Activated T-cell treated with anti-CD3 and anti-CD28 coated beads, Interleukin-2, amount 50 U/mL, for 48 hours (primary cell): ENCODE results near the gene TRIM41.

Source experiments
- DNase-seq, 2 experiments: peaks; one replicate each; pipeline ENCODE4 v3.0.0-alpha.2; 2020

The TRIM41 gene

DNA sequence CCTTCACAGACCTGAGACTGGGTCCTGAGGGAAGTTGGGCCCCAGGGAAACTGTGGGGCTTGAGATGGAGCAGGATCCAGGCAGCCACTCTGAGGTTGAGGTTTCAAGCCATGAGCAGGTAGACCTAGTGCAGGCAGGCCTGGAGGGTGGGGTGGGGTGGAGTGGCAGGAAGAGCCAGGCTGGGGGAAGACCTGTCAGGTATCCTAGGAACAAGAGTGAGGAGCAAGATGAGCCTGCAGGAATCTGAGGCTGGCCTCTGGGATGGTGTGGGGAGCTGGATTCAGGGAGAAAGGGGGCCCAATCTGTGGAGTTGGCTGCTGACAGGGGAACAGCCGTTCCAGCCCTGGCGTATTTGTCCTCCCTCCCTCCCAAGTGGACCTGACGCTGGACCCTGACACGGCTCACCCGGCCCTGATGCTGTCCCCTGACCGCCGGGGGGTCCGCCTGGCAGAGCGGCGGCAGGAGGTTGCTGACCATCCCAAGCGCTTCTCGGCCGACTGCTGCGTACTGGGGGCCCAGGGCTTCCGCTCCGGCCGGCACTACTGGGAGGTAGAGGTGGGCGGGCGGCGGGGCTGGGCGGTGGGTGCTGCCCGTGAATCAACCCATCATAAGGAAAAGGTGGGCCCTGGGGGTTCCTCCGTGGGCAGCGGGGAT lies 10.8 kb downstream of the TRIM41 start:
- no peak for DNase-seq

GRCh38 chr5:181234455-181235306 lies 11.6 kb downstream of the TRIM41 start:
- DNase-seq = peak in 1 of 2 experiments; percentile 54

DNA sequence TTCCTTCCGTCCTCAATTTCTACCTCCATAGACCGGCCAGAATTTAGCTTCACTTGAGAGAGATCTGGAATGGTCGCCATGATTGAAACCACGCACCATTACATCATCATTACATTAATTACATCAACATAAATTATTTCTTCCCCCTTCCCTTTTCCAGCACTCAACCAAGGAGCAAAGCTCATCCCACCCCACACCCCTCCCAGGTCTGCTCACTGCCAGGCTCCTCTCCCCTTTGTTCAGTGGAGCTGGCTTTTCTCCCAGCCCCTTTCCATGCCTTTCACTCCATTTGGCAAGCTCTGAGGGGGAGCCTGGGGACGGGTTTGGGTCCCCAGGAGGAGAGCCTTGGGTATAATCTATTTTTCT lies 12.2 kb downstream of the TRIM41 start:
- peak in 1 of 2 experiments; percentile 56 for DNase-seq

DNA sequence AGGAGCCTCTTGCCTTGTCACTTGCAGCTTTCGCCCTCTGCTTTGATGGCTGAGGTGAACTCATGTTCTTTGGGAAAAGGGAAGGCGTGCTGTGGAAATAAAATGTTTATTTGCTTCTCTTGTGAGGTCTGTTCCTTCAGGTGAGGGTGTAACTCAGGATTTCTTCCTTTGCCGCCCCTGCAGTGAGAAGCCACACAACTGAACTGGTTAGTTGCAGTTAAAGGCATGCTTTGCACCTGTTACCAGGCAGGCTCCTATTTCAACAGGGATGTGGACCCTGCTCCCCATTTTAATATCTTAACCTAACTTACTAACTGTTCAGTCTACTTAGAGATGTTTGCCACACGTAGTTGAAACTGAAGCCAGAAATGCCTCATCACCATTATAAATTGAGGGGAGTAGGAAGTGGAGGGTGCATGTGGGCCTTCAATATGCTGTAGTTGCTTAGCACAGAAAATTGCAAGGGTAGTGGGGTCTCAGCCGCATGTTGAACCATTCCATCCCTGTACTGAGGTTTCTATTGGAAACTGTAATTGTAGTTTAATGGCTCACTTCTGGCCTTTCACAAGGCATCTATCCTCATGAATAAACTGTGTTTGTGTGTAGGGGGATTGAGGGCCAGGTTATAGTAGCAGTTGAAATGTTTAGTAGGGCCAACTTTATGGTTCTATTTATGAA lies 12.7 kb downstream of the TRIM41 start:
- DNase-seq = peak in 1 of 2 experiments; percentile 55

DNA sequence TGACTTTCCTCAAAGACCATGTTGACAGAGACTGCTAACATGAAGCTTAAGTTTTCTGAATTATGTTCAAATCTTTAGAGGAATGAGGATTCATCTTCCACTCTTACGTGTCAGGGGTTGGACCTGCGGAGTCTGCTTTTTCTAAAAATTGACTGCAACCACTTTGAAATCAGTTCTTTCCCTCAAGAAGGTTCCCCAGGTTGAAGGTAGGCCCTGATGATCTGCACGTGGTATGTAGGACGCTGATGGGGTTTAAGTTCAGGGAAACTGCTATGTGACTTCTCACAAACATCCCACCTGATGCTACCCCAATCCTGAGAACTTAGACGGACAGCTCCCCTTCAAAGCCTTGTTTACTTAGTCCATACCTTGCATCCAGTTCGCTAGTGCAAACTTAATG lies 13.4 kb downstream of the TRIM41 start:
- peak in 1 of 2 experiments; percentile 24 for DNase-seq

GRCh38 chr5:181236954-181237641 lies 14.0 kb downstream of the TRIM41 start:
- DNase-seq = peak in 1 of 2 experiments; percentile 20

DNA sequence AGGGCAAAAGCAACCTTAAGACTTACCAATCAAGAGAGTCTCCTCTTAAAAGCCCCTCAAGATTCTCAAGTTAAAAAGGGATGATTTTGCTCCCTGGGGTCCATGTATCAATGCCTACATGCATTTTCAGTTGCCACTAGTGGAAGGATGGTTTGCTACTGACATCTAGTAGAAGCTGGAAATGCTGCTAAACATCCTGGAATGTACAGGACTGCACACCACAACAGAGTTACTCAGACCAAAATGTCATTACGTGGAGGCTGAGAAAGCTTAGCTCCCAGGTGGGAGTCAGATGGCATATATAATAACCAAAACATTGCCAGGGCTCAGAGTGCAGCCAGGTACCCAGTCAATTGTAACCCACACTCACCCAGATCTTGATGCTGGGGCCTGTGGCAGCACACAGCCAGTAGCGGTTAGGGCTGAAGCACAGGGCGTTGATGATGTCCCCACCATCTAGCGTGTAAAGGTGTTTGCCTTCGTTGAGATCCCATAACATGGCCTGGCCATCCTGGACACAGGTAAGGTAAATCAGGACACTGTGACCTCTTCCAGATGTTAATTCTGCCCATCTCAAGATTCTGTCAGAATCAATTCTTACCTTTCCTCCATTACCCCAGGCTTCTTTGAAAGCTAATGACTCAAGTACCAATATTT lies 14.8 kb downstream of the TRIM41 start:
- DNase-seq = peak in 1 of 2 experiments; percentile 26

GRCh38 chr5:181239062-181239663 lies 16.1 kb downstream of the TRIM41 start:
- no peak for DNase-seq

- peak; percentile 73 to 74 for DNase-seq
Measured at GRCh38 chr5:181241393-181241975, 18.4 kb downstream of the TRIM41 start.

GRCh38 chr5:181242031-181242451 lies 19.0 kb downstream of the TRIM41 start:
- no peak for DNase-seq

DNA sequence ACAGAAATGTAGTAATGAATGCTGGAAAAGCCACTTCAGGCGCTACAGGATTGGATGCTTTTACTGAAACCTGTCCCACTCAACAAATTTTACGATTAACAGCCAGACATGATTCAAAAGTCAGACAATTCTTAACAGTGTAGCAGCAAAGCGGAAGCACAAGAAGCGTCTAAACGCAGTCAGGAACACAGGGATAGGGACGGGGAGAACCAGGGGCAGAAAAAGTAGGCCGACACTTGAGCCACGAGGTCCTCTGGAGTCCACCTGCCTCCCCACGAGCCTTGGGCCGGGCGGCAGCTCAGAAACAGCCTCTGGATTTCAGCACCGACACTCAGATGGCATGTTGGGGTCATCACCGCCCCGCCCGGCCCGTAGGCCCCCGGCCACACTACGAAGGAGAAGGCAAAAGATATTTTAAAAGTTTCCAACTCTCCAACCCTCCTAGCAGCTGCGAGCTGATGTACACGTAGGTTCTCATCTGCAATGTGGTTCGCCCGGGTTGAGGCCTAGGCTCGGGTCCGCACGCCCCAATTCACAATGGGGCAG lies 20.0 kb downstream of the TRIM41 start:
- no peak for DNase-seq

DNA sequence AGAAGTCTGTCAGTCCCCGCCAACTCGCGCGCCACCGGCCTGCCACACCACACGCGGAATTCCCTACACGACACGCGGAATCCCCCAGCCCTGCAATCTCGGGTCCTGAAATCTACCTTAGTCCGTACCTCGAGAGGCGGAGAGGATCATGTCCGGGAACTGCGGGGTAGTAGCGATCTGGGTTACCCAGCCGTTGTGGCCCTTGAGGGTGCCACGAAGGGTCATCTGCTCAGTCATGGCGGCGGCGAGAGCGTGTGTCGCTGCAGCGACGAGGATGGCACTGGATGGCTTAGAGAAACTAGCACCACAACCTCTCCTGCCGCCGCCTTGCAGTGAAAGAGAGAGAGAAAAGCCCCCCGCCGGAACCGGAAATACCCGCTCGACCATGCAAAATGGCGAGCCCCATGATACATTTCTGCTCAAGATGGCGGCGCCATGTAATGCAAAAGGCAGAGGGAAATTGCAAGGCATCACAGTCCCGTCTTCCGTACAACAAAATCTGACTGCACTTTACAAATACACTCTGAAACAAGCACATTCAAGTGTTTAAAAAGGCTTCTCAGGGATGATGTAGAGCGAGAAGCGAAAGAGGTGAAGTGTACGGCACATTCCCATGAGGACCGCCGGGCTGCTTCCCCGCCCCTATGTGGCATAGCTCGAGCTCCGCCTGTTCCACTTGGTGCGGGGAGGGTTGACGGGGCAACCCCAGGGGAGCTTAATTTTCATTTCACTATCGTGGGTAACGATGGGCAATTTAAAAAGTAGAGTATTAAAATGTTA lies 20.7 kb downstream of the TRIM41 start, which contains the start of gene RACK1:
Gene RACK1, minus strand, starts transcription at position 343 of the 780 bp plus-strand sequence. Its CDS starts 106 bp downstream, at position 237.
- peak; percentile 90 to 92 for DNase-seq

GRCh38 chr5:181245427-181246275 lies 22.6 kb downstream of the TRIM41 start:
- DNase-seq = no peak

- peak; percentile 89 to 90 for DNase-seq
Measured at GRCh38 chr5:181246276-181247049, 23.4 kb downstream of the TRIM41 start.

DNA sequence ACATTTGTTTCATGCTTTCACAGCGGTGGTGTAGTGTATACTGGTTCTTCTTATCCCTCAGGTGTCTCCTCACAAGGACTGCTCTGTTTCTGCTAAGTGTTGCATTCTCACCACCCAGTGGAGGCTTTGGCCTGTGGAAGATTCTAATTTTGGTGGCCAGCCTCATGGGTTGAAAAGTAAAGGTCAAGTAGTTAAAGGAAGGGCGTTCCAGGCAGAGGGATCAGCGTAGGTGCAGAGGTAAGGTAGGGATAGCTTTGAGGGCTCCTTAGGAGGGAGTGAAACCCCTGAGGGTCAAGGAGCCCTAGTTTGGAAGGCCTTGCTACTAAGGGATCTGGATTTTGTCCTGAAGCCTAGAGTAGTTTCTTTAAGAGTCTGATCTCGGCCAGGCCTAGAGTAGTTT lies 25.2 kb downstream of the TRIM41 start:
- no peak for DNase-seq

GRCh38 chr5:181255276-181255675 lies 32.2 kb downstream of the TRIM41 start:
- no peak for DNase-seq

DNA sequence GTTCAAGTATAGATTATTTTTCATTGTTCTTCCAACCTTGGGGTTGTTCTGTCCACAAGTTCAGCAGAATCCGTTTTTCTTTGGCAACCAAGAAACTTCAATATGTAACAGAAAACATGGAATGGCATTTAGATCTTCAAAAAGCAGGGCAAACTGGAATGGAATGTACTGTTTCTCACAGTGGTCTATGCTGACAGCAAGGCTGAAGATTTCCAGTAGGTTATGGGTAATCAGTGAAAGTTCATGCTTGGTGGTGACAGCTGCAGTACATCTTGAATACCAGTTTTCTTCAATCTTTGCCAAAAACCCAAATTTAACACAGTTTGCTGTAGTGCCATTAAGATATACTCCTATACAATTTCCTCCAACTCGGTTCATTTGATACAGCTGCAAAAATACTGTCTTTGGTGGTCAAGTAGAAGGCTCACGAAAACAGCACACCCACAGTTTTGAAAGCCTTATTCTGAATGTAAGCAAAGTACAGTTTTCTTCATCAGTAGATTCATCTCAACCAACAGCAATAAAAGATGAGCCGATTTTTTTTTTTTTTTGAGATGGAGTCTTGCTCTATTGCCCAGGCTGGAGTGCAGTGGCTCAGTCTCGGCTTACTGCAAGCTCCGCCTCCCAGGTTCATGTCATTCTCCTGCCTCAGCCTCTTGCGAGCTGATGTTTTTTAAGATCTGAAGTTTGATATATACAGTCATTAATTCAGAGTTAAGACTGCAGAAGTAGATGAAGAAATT lies 32.9 kb downstream of the TRIM41 start:
- DNase-seq = no peak

DNA sequence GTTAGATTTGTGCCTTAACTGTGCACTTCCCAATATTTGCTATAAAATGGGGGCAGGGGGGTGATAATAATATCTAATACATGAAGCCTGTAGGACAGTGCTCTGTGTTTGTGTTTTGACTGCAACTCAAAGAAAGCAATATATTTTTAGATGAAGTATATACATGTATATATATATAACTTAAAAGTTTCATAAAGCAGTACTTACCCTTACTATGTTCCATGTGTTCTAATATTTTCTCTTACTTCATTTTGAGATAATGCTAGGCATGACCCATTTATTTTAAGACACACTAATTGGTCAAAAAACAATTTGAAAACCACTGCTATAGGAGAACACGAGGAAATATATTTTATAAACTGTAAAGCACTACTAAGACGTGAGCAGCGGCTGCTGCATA lies 35.5 kb downstream of the TRIM41 start:
- no peak for DNase-seq
